ENCODE data around the gene CPLX3.

CPLX3 gene

GRCh38 chr15:74807282-74807681 lies 19.1 kb upstream of the CPLX3 start:
- DNase-seq, result no peak

- DNase-seq, result no peak
These were observed 18.2 kb upstream of the CPLX3 start for GRCh38 chr15:74808078-74808839.

GRCh38 chr15:74808840-74809229 lies 17.6 kb upstream of the CPLX3 start:
- no peak for DNase-seq

- DNase-seq, result no peak
These were observed 17.2 kb upstream of the CPLX3 start for GRCh38 chr15:74809242-74809641.

- DNase-seq, result no peak
These were observed 16.5 kb upstream of the CPLX3 start for GRCh38 chr15:74809956-74810355.

- no peak for DNase-seq
These were observed 13.9 kb upstream of the CPLX3 start, which contains the start of gene LMAN1L for GRCh38 chr15:74812533-74812932. LMAN1L (plus strand) TSS chr15:74812835; CDS start chr15:74812855, 20 bp downstream.

- no peak for DNase-seq
These were observed 11.1 kb upstream of the CPLX3 start for GRCh38 chr15:74815121-74815934.

- DNase-seq, result no peak
These were observed 10.5 kb upstream of the CPLX3 start for GRCh38 chr15:74815961-74816360.

- DNase-seq, result no peak
These were observed 9.6 kb upstream of the CPLX3 start for GRCh38 chr15:74816624-74817369.

GRCh38 chr15:74817370-74817737 lies 9.1 kb upstream of the CPLX3 start:
- DNase-seq, result no peak

- DNase-seq, result no peak
These were observed 6.4 kb upstream of the CPLX3 start for GRCh38 chr15:74820056-74820455.

GRCh38 chr15:74821091-74821789 lies 5.2 kb upstream of the CPLX3 start:
- DNase-seq, result no peak

GRCh38 chr15:74821790-74822158 lies 4.7 kb upstream of the CPLX3 start:
- DNase-seq, result no peak

GRCh38 chr15:74822233-74822632 lies 4.2 kb upstream of the CPLX3 start:
- DNase-seq, result no peak

- no peak for DNase-seq
These were observed 3.1 kb upstream of the CPLX3 start for GRCh38 chr15:74823324-74823723.

- no peak for DNase-seq
These were observed 1.5 kb upstream of the CPLX3 start for GRCh38 chr15:74824976-74825375.

GRCh38 chr15:74825866-74826265 lies 561 bp upstream of the CPLX3 start:
- no peak for DNase-seq

GRCh38 chr15:74826921-74827320 lies 494 bp downstream of the CPLX3 start:
- no peak for DNase-seq

GRCh38 chr15:74827614-74828013 lies 1.2 kb downstream of the CPLX3 start:
- no peak for DNase-seq

- no peak for DNase-seq
These were observed 2.4 kb downstream of the CPLX3 start for GRCh38 chr15:74828835-74829234.

- DNase-seq, result no peak
These were observed 3.1 kb downstream of the CPLX3 start for GRCh38 chr15:74829486-74829885.

GRCh38 chr15:74829991-74830390 lies 3.6 kb downstream of the CPLX3 start:
- no peak for DNase-seq

GRCh38 chr15:74830868-74831267 lies 4.4 kb downstream of the CPLX3 start:
- no peak for DNase-seq

All from kidney glomerular epithelial cell (primary cell).